ENCODE results near the gene CXXC5. TPM values are rescaled to one million over a fixed set of nuclear protein-coding genes. Genes with fewer than 3 reads are reported as not detected.

CXXC5 gene
- total and polyA plus RNA-seq, 2 of the 4 experiments (the other 2 are of a cell fraction) = 24.9 to 35.7 TPM

GRCh38 chr5:139690803-139691629 lies 42.9 kb downstream of the CXXC5 start:
- H3K14ac ChIP-seq (replicated peaks; ENCODE audit: low read depth, low read length) = no peak overlapping the region
- H3K4me1 ChIP-seq (ENCODE audit: control insufficient read depth, insufficient read depth, low read length) = peaks cover 35% of the 10 kb centered on the region
- peak overlapping the region; percentile 6 for H2AFZ ChIP-seq (replicated peaks; ENCODE audit: low read length, poor library complexity)
- peak overlapping the region; percentile 23; the same call in 1 of the 2 replicates for H3K4ac ChIP-seq (ENCODE audit: low read depth, low read length)
- peaks cover 11% of the 10 kb centered on the region; the same call in 1 of the 2 replicates for H3K9me1 ChIP-seq (ENCODE audit: insufficient read depth, low read length)
- peak overlapping the region; percentile 65; the same call in 1 of the 2 replicates for H2AK5ac ChIP-seq (ENCODE audit: low read depth, low read length)
- no peaks in the 10 kb centered on the region for H4K20me1 ChIP-seq (ENCODE audit: insufficient read depth, low read length)
- H3K23ac ChIP-seq (ENCODE audit: low read depth, low read length) = no peak overlapping the region
- no peak overlapping the region for H4K5ac ChIP-seq (ENCODE audit: low read depth, low read length)
- H3K18ac ChIP-seq (ENCODE audit: low read depth, low read length) = no peak overlapping the region
- no peaks in the 10 kb centered on the region for H3K9me3 ChIP-seq (ENCODE audit: control insufficient read depth, insufficient read depth, low read length)
- H3K4me3 ChIP-seq (ENCODE audit: insufficient read depth, low read depth, low read length) = no peak overlapping the region
- H3K27ac ChIP-seq (ENCODE audit: insufficient read depth, low read length) = 0 out of 2 replicates have a peak overlapping the region, but pooled peaks have one; percentile 5
- POLR2A ChIA-PET (ENCODE audit: unreplicated experiment) = no interaction called here
- no peak overlapping the region for H3K9ac ChIP-seq (ENCODE audit: low read depth, low read length)
- CTCF ChIA-PET = interaction anchor here (0.9 to 3.2 kb wide), 5 partner anchors 35 to 84 kb away, joined by 3 to 26 read pairs (median 4); no protein-coding TSS in a partner anchor
- H3K27me3 ChIP-seq (ENCODE audit: control insufficient read depth, insufficient read depth, low read length) = no peaks in the 10 kb centered on the region
- peak overlapping the region; percentile 7; the same call in 1 of the 2 replicates for H2BK120ac ChIP-seq (ENCODE audit: low read depth, low read length)
- intact Hi-C loops (cut with micrococcal nuclease) = loop anchor here (1.0 to 5.0 kb wide), 4 partner anchors 58 to 174 kb away; no protein-coding TSS in a partner anchor
- no TSS peak for BruUV-seq (replicated peaks)
- no peak overlapping the region for H3K4me2 ChIP-seq (ENCODE audit: low read depth, low read length)
- H3K79me1 ChIP-seq (ENCODE audit: low read depth in 1 of 2, low read length in 2 of 2) = peaks cover 0 to 5% of the 10 kb centered on the region in 2 experiments; a peak in 1 of 4 replicates
- DNase-seq = no peak
- WGBS, 2 experiments (ENCODE audit: extremely low coverage in 2 of 2, insufficient read length in 1 of 2) = 73% methylated on average over 3 of the region's 6 CpGs; no CpG with 5 or more reads in 1 of the 2 experiments
- H3K36me3 ChIP-seq (ENCODE audit: control insufficient read depth, insufficient read depth, low read length) = peaks cover 2% of the 10 kb centered on the region; the same call in 1 of the 2 replicates
- H2BK20ac ChIP-seq (ENCODE audit: low read depth, low read length) = no peak overlapping the region; the same call in 1 of the 2 replicates
- H2AK9ac ChIP-seq (replicated peaks; ENCODE audit: low read depth, low read length, poor library complexity) = peak overlapping the region; percentile 39
- ATAC-seq (ENCODE audit: low read depth) = no peak
- no peak overlapping the region for H4K8ac ChIP-seq (ENCODE audit: low read depth in 2 of 2, low read length in 2 of 2)
- H2BK15ac ChIP-seq (ENCODE audit: low read depth, low read length) = no peak overlapping the region
- H4K91ac ChIP-seq (ENCODE audit: insufficient read depth, low read depth, low read length) = peak overlapping the region; percentile 28; the same call in 1 of the 2 replicates
- H2BK5ac ChIP-seq (ENCODE audit: low read depth, low read length, poor library complexity, severe bottlenecking) = no peak overlapping the region
- dilution Hi-C loops (cut with HindIII; ENCODE audit: low sequenced_read_pairs, unreplicated experiment) = no loop called here
- in situ Hi-C loops (cut with MboI; ENCODE audit: low sequenced_read_pairs) = no loop called here
- no peak overlapping the region for H3K56ac ChIP-seq (ENCODE audit: extremely low read depth, insufficient read depth, low read length)
- no peak for TF ChIP-seq CEBPB (IDR thresholded peaks at IDR 0.05; ENCODE audit: low read depth, low read length)
- no peak for TF ChIP-seq BHLHE40 (IDR thresholded peaks at IDR 0.05; ENCODE audit: low read depth, low read length)
- no peak for TF ChIP-seq CHD1 (IDR thresholded peaks at IDR 0.05; ENCODE audit: low read depth, low read length)
- TF ChIP-seq POLR2A (IDR thresholded peaks at IDR 0.05; ENCODE audit: low read depth, low read length) = no peak
- no peak for TF ChIP-seq MAZ (IDR thresholded peaks at IDR 0.05; ENCODE audit: borderline replicate concordance, low read depth, low read length)
- TF ChIP-seq RCOR1 (IDR thresholded peaks at IDR 0.05; ENCODE audit: insufficient replicate concordance, low read length) = no peak
- TF ChIP-seq RAD21 (IDR thresholded peaks at IDR 0.05; ENCODE audit: low read length) = no peak
- TF ChIP-seq USF2 (IDR thresholded peaks at IDR 0.05; ENCODE audit: low read depth, low read length) = no peak
- no peak for TF ChIP-seq SMC3 (IDR thresholded peaks at IDR 0.05; ENCODE audit: low read depth, low read length)
- no peak for TF ChIP-seq MAFK (IDR thresholded peaks at IDR 0.05; ENCODE audit: low read depth, low read length)
- TF ChIP-seq MXI1 (IDR thresholded peaks at IDR 0.05; ENCODE audit: borderline replicate concordance, low read depth, low read length) = no peak
- no peak for TF ChIP-seq FOS (IDR thresholded peaks at IDR 0.05; ENCODE audit: low read depth, low read length)
- TF ChIP-seq CTCF (conservative IDR thresholded peaks at IDR 0.05; ENCODE audit: low read depth, low read length) = no peak
- TF ChIP-seq NFE2L2 (IDR thresholded peaks at IDR 0.05; ENCODE audit: low read depth, low read length) = no peak
- no peak for TF ChIP-seq RFX5 (IDR thresholded peaks at IDR 0.05; ENCODE audit: low read depth, low read length)

Data from IMR-90 (cell line).